Gastrocnemius medialis (tissue), 4 donors: ENCODE measurements around the gene SLC39A13.

Experiments used
- CTCF ChIP-seq, 5 experiments: fragments of 450-650 bp in 3 of 5; fragments of 200-600 bp in 2 of 5; sonication (generic) in 2 of 5; IDR thresholded peaks in 4 of 5; conservative IDR thresholded peaks in 1 of 5; 1 replicate in 4 of 5; 2 replicates in 1 of 5; pipeline ENCODE4 v1.5.1; 2016 to 2019; ENCODE audit warnings: antibody characterized with exemption in 5 of 5, mild to moderate bottlenecking in 3 of 5, moderate library complexity in 3 of 5
- POLR2A ChIP-seq, 2 donors: fragments of 450-650 bp; IDR thresholded peaks; one replicate each; pipeline ENCODE4 v1.6.1; 2017; ENCODE audit warnings: antibody characterized with exemption in 2 of 2, mild to moderate bottlenecking in 2 of 2, moderate library complexity in 2 of 2

GRCh38 chr11:47369676-47370075 is 38.7 kb upstream of the SLC39A13 start:
- TF ChIP-seq CTCF (IDR thresholded peaks at IDR 0.05 in 4 of 5, conservative IDR thresholded peaks at IDR 0.05 in 1 of 5) (no peak), POLR2A (IDR thresholded peaks at IDR 0.05) (no peak)
